ENCODE results near the gene DEPDC5.

- no peak for TF ChIP-seq CTCF (conservative IDR thresholded peaks at IDR 0.05)
- TF ChIP-seq ZFX (IDR thresholded peaks at IDR 0.05), result no peak
Measured at GRCh38 chr22:31882971-31883370, 129.2 kb downstream of the DEPDC5 start.

All from C4-2B (cell line).